ENCODE data around the gene MATCAP1. TPM values are rescaled to one million over a fixed set of nuclear protein-coding genes. Genes with fewer than 3 reads are reported as not detected.
A peak's percentile ranks its signal among the peaks of the same experiment; 100 is the strongest.

The MATCAP1 gene
- total and polyA plus RNA-seq, 2 of the 13 experiments (the other 11 are each of a cell fraction or from before 2014, with no cell fraction given): 11.2 to 24.5 TPM

DNA sequence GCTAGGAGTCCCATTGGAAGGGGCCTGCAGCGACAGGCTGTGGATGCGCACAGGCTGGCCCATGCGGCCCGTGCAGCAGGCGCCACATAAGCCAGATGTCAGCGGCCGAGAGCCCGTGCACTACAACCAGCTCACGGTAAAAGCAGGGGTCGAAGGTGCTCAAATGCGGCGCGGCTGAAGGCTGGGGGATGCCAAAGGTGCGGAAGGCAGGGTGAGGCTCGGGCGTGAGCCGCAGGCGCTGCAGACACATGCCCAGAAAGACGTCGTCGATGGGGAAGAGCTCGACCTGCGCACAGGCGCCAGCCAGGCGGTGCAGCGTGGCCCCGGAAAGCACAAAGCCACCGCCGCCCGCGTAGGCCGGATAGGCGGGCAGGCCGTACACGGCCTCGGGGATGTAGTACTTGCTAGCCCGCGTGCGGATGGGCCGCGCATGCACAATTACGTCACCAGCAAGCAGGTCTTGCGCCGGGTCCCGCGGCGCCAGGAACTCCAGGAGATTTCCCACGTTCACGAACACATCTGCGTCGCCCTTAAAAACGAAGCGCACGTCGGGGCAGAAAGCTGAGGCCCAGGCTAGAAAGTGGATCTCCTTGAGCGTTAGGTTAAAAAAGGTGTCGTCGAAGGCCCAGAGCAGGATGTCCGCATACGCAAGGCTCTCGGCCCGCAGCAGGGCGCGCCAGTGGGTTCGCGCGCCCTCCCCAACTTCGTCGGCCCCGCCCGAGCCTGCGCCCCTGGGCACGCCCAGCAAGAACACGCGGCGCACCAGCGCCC is 34.3 kb downstream of the MATCAP1 start (continued):
- TF ChIP-seq, protein P1, sequence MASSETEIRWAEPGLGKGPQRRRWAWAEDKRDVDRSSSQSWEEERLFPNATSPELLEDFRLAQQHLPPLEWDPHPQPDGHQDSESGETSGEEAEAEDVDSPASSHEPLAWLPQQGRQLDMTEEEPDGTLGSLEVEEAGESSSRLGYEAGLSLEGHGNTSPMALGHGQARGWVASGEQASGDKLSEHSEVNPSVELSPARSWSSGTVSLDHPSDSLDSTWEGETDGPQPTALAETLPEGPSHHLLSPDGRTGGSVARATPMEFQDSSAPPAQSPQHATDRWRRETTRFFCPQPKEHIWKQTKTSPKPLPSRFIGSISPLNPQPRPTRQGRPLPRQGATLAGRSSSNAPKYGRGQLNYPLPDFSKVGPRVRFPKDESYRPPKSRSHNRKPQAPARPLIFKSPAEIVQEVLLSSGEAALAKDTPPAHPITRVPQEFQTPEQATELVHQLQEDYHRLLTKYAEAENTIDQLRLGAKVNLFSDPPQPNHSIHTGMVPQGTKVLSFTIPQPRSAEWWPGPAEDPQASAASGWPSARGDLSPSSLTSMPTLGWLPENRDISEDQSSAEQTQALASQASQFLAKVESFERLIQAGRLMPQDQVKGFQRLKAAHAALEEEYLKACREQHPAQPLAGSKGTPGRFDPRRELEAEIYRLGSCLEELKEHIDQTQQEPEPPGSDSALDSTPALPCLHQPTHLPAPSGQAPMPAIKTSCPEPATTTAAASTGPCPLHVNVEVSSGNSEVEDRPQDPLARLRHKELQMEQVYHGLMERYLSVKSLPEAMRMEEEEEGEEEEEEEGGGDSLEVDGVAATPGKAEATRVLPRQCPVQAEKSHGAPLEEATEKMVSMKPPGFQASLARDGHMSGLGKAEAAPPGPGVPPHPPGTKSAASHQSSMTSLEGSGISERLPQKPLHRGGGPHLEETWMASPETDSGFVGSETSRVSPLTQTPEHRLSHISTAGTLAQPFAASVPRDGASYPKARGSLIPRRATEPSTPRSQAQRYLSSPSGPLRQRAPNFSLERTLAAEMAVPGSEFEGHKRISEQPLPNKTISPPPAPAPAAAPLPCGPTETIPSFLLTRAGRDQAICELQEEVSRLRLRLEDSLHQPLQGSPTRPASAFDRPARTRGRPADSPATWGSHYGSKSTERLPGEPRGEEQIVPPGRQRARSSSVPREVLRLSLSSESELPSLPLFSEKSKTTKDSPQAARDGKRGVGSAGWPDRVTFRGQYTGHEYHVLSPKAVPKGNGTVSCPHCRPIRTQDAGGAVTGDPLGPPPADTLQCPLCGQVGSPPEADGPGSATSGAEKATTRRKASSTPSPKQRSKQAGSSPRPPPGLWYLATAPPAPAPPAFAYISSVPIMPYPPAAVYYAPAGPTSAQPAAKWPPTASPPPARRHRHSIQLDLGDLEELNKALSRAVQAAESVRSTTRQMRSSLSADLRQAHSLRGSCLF (CRISPR knock-in tag; IDR thresholded peaks at IDR 0.05; ENCODE audit: borderline replicate concordance): no peak
- TF ChIP-seq GPBP1L1 (CRISPR knock-in tag; IDR thresholded peaks at IDR 0.05) (no peak), RBM22 (optimal IDR thresholded peaks at IDR 0.05; ENCODE audit: low read length) (peak; percentile 85), HNF4G (IDR thresholded peaks at IDR 0.05; ENCODE audit: borderline replicate concordance, low read depth, low read length) (no peak), HNF4G (CRISPR knock-in tag; IDR thresholded peaks at IDR 0.05; ENCODE audit: borderline replicate concordance, low read depth) (no peak), RAD51 (IDR thresholded peaks at IDR 0.05; ENCODE audit: borderline replicate concordance) (no peak), HNF1A (IDR thresholded peaks at IDR 0.05; ENCODE audit: low read depth) (no peak), HNF1A (CRISPR knock-in tag; IDR thresholded peaks at IDR 0.05; ENCODE audit: borderline replicate concordance) (no peak), CC2D1A (CRISPR knock-in tag; IDR thresholded peaks at IDR 0.05) (no peak), DBP (CRISPR knock-in tag; IDR thresholded peaks at IDR 0.05; ENCODE audit: not compliant biosample characterization) (no peak), POLR2G (IDR thresholded peaks at IDR 0.05; ENCODE audit: low read depth, low read length) (peak; percentile 71)
- TF ChIP-seq, protein P2, sequence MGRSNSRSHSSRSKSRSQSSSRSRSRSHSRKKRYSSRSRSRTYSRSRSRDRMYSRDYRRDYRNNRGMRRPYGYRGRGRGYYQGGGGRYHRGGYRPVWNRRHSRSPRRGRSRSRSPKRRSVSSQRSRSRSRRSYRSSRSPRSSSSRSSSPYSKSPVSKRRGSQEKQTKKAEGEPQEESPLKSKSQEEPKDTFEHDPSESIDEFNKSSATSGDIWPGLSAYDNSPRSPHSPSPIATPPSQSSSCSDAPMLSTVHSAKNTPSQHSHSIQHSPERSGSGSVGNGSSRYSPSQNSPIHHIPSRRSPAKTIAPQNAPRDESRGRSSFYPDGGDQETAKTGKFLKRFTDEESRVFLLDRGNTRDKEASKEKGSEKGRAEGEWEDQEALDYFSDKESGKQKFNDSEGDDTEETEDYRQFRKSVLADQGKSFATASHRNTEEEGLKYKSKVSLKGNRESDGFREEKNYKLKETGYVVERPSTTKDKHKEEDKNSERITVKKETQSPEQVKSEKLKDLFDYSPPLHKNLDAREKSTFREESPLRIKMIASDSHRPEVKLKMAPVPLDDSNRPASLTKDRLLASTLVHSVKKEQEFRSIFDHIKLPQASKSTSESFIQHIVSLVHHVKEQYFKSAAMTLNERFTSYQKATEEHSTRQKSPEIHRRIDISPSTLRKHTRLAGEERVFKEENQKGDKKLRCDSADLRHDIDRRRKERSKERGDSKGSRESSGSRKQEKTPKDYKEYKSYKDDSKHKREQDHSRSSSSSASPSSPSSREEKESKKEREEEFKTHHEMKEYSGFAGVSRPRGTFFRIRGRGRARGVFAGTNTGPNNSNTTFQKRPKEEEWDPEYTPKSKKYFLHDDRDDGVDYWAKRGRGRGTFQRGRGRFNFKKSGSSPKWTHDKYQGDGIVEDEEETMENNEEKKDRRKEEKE (IDR thresholded peaks at IDR 0.05): no peak

All from HepG2 (cell line).